Upper lobe of right lung (tissue), 1 donor: ENCODE results near the gene MTHFSD. TPM values are rescaled to one million over a fixed set of nuclear protein-coding genes. Genes with fewer than 3 reads are reported as not detected.

Experiments used
- ATAC-seq: fragments of 200-7000 bp; cut with Tn5 transposase; one replicate; pipeline ENCODE4 v1.9.1; 2020; ENCODE audit warnings: mild to moderate bottlenecking, moderate library complexity
- DNase-seq: peaks from one replicate; pipeline ENCODE4 v3.0.0-alpha.2; 2020
- H3K27ac ChIP-seq: fragments of 200-600 bp; one replicate; pipeline ENCODE4 v1.8.0; 2022
- H3K27me3 ChIP-seq: fragments of 200-600 bp; one replicate; pipeline ENCODE4 v1.8.0; 2022; ENCODE audit warnings: mild to moderate bottlenecking
- H3K36me3 ChIP-seq: fragments of 200-600 bp; one replicate; pipeline ENCODE4 v1.8.0; 2022
- H3K4me1 ChIP-seq: fragments of 200-600 bp; one replicate; pipeline ENCODE4 v1.8.0; 2022
- H3K4me3 ChIP-seq: fragments of 200-600 bp; one replicate; pipeline ENCODE4 v1.8.0; 2022; ENCODE audit warnings: mild to moderate bottlenecking
- H3K9me3 ChIP-seq: fragments of 200-600 bp; one replicate; pipeline ENCODE4 v1.8.0; 2022
- intact Hi-C: fragments of 100-400 bp; cut with DNase I; formaldehyde crosslinking; loops from one replicate; pipeline ENCODE4 v1.11.0; 2022
- total RNA-seq: library from RNA; stranded (reverse); fragmentation: NEBNext Ultra II Directional; extraction: Animal tissue kit (Norgen Biotek cat#: 25700); gene quantifications from one replicate; pipeline ENCODE4 v1.2.1, GENCODE V29; 2021
- TF ChIP-seq, protein P1 (sequence below): fragments of 200-600 bp; IDR thresholded peaks from one replicate; pipeline ENCODE4 v1.8.0; 2022; ENCODE audit warnings: antibody characterized with exemption
- donor health status: DM: no; HTN: yes; CAD: no; lungs with severe emphysema.

Gene MTHFSD
- total RNA-seq, 1 donor from 2014 or later = 18.7 TPM

DNA sequence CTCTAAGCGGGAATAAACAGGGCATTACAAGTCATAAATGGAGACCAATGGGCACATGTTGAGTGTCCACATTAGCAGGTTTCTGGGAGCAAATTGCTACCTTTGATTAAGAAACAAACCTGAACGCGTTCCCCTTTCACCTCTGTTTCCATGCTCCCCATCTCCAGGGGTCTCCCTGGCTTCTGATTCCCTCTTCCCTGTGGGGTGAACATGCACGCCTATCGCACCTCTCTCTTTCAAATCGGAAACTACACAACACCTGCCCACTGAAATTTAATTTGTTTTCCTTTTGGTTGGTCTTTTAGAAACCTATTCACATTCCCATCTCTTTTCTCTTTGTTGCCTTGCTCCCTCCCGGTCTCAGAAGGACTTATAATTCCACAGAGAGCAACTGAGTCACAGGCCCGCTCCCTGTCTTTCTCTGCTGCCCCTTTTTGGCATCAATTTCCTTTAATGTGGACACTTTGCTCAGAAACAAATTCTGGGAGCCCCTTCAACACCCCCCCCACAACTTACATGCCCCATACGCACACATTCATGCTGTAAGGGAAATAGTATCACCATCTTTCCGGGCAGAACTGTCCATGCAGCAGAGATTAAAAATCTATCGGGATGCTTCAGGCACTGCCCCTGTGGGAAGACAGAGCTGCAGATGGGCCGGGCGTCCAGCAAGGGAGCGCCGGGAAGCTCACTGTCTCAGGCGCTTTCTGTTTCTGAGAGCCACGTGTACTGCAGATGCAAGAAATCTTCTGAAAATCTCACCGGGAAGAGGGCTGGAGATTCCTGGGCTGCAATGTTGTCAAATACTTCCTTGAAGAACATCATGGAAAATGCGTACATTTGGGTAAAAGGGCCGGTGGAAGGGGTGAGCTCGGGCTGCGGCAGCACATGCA is 51.9 kb downstream of the MTHFSD start:
- H3K4me1 ChIP-seq = no peaks in the 10 kb centered on the region
- peak overlapping the region; percentile 62 for H3K4me3 ChIP-seq
- TF ChIP-seq, protein P1, sequence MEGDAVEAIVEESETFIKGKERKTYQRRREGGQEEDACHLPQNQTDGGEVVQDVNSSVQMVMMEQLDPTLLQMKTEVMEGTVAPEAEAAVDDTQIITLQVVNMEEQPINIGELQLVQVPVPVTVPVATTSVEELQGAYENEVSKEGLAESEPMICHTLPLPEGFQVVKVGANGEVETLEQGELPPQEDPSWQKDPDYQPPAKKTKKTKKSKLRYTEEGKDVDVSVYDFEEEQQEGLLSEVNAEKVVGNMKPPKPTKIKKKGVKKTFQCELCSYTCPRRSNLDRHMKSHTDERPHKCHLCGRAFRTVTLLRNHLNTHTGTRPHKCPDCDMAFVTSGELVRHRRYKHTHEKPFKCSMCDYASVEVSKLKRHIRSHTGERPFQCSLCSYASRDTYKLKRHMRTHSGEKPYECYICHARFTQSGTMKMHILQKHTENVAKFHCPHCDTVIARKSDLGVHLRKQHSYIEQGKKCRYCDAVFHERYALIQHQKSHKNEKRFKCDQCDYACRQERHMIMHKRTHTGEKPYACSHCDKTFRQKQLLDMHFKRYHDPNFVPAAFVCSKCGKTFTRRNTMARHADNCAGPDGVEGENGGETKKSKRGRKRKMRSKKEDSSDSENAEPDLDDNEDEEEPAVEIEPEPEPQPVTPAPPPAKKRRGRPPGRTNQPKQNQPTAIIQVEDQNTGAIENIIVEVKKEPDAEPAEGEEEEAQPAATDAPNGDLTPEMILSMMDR = no peak
- no peaks in the 10 kb centered on the region for H3K36me3 ChIP-seq
- H3K27me3 ChIP-seq = peaks cover 93% of the 10 kb centered on the region
- intact Hi-C loops = no loop called here
- DNase-seq (no peak), ATAC-seq (no peak)
- no peaks in the 10 kb centered on the region for H3K9me3 ChIP-seq
- peak overlapping the region; percentile 60 for H3K27ac ChIP-seq

DNA sequence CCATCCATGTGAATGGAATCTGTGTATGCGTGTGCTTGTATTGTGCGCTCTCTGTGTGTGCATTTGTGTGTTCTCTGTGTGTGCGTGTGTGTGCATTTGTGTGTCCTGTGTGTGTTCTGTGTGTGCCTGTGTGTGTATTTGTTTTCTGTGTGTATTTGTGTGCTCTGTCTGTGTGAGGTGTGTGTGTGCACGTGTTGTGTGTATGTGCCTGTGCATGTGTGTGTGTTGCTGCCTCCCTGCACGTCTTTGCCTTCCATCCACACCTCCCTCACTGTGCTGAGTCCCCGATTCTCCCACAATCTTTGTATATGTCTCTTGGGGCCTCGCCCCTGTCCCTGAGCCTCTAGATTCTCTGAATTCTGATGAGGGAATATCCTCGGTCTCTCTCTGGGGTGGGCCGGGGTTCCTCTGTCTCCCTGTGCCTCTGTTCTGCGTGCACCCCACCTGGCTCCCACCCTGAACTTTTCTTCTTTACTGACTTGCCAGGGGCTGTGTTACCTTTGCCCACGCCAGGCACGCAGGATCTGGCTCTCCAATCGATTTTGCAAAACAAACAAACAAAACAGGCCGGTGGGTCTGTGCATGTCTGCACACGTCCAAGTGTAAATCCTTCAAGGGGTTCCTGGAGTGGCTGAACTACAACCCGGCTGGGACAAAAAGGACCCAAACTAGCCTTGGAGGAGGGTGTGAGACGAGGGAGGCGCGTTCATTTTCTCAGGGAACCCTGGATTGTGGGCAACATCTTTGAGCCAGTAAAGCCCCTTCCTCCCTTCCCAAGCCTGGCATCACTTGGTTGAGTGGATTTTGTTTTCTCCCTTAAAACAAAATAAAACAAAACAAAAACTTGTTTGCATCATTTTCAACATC is 52.8 kb downstream of the MTHFSD start:
- Histone ChIP-seq H3K4me3 (peak overlapping the region; percentile 62), H3K27me3 (peaks cover 93% of the 10 kb centered on the region)
- no peak for ATAC-seq

DNA sequence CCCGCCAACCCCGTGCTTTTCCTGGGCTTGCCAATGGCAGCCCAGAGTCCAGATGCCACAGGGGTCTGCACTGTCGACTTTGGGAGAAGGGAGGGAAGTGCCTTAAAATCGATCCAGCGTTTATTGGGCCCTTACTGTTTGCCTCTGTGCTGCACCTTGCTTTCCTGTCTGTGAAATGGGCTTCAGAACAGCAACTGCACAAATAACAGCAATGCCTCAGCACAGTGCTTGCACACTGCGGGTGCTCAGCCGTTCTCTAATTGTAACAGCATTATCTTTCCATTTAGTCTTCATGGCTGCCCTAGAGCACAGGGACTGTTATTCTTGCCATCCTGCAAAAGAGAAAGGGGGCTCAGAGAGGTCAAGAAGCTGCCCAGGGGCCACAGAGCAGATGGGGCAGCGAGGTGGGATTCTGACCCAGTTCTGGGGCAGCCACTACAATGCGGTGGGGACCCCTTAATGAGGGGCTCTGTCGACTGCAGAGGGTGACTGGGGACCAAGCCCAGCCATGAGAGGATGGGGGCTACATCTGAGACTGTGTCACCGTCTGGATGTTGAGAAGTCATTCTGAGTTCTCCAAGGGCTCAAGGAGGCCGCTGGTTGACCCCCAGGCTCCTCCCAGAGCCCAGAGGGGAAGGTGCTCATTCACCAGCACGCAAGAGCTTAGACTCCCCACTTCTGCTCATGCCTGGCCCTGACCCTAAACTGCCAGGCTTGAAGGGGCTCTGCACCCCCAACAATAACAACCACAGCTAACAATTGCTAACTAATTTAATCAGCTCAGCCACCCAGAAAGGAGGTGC is 54.1 kb downstream of the MTHFSD start:
- intact Hi-C loops = no loop called here
- Histone ChIP-seq H3K4me1 (no peaks in the 10 kb centered on the region), H3K4me3 (peak overlapping the region; percentile 3), H3K36me3 (no peaks in the 10 kb centered on the region), H3K27me3 (peaks cover 93% of the 10 kb centered on the region), H3K27ac (peak overlapping the region; percentile 26), H3K9me3 (no peaks in the 10 kb centered on the region)
- DNase-seq (no peak), ATAC-seq (no peak)
- TF ChIP-seq, protein P1 = no peak

More for the DNA sequence above, 52.8 kb downstream of the MTHFSD start:
- no peak for DNase-seq
- H3K9me3 ChIP-seq = no peaks in the 10 kb centered on the region
- intact Hi-C loops = no loop called here
- TF ChIP-seq, protein P1 = no peak
- no peaks in the 10 kb centered on the region for H3K36me3 ChIP-seq
- H3K4me1 ChIP-seq = no peaks in the 10 kb centered on the region
- no peak overlapping the region for H3K27ac ChIP-seq

DNA sequence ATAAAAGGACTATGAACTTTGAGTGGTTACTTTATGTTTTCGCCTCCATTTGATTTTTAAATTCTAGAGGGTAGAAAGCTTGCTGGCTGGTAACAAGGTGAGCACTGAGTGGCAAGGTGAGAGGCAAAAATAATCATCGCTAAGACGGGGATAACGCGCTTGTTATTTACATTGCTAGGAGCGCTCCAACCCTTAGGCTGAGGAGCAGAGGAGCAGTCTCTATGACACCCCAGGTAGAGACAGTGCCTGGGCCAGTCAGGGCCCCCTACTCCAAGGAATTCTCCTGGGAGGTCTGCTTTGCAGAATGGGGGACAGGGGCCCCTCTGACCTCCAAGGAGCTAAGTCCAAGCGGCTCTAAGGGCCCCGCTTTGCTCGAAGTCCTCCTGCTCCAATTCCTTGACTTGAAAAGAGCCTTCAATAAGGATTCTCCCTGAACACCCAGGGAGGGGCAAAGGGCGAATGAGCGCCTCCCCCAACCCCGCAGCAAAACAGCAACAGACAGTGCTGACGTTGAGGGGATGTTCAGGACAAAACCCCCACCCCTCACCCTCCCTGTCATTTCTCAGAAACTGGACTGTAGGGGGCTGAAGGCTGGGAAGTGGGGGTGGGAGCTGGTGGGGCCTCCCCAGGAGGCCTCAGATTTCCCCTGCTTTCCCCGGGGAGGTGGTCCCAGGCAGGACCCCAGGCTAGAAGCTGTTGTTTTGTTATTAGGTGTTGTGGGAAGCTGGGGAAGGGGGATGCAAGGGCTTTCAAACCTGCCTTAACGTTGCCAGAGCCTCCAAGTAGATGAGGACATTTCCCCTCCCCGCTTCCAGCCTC is 54.9 kb downstream of the MTHFSD start:
- no peak for DNase-seq
- peak overlapping the region; percentile 58 for H3K27ac ChIP-seq
- TF ChIP-seq, protein P1 = no peak
- H3K36me3 ChIP-seq = no peaks in the 10 kb centered on the region
- H3K4me3 ChIP-seq = no peak overlapping the region
- no peak for ATAC-seq
- H3K27me3 ChIP-seq = peaks cover 97% of the 10 kb centered on the region
- H3K4me1 ChIP-seq = no peaks in the 10 kb centered on the region
- intact Hi-C loops = no loop called here
- no peaks in the 10 kb centered on the region for H3K9me3 ChIP-seq

DNA sequence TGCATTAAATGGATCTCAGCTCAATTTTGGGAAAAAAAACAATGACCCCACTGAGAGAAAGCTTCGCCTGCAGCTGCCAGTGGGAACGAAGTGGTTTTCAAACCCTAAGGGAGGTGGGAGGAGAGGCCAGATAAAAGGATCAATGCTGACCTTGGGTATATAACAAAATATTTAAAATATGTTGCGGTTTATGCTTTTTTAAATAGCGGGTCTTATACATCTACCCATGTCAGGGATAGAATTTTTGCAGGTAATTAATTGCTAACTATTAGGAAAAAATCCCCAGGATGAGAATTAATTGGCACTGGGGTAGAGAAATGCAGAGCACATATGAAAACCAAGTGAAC is 55.6 kb downstream of the MTHFSD start:
- intact Hi-C loops = no loop called here
- ATAC-seq = no peak
- Histone ChIP-seq H3K4me1 (no peaks in the 10 kb centered on the region), H3K27ac (peak overlapping the region; percentile 58), H3K27me3 (peaks cover 97% of the 10 kb centered on the region), H3K36me3 (no peaks in the 10 kb centered on the region), H3K9me3 (no peaks in the 10 kb centered on the region), H3K4me3 (peak overlapping the region; percentile 35)
- TF ChIP-seq, protein P1 = no peak
- DNase-seq = no peak
